ENCODE data around the gene SIGLEC15.

SIGLEC15 gene

DNA sequence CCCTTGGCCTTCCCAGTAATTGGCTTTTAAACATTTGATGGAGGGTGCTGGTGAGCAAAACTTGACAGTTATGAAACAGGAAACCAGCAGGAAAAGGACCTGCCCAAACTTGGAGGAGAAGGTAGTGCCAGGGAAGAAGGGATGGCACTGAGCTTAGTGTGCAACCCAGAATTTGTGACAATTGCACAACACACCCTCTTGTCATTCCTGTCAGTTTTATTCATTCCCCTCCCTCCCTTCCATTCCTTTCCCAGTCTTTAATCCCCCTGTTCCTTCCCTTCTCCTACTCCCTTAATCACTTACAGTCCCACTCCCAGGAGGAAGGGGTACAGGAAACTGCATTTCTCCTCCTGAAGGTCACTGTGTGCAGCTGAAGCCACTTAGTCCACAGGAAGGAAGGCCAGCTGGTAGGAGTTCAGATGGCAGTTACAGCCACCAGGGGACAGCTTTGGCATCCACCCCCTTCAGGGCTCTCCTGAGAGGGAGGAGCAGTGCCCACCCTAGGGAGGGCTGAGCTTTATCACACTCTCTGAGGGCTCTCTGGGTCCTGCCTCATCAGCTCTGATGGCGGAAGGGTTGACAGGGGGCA, 24.0 kb upstream of the SIGLEC15 start:
- Histone ChIP-seq H4K20me1 (ENCODE audit: low read depth, low read length) (no peaks in the 10 kb centered on the region), H3K9ac (ENCODE audit: low read length) (no peak overlapping the region), H3F3A (ENCODE audit: insufficient read depth) (no peaks in the 10 kb centered on the region), H3K36me3 (ENCODE audit: low read length) (no peaks in the 10 kb centered on the region), H3K4me3 (ENCODE audit: insufficient read depth, low read length, poor library complexity, severe bottlenecking) (no peak overlapping the region), H3K79me2 (ENCODE audit: insufficient read depth, low read length) (no peaks in the 10 kb centered on the region), H3K27me3 (ENCODE audit: low read length) (0 out of 2 replicates have a peak, but pooled peaks cover 2% of the 10 kb centered on the region), H3K4me2 (ENCODE audit: low read depth, low read length, poor library complexity, severe bottlenecking) (no peak overlapping the region), H2AFZ (ENCODE audit: low read depth, low read length, severe bottlenecking) (no peak overlapping the region), H3K9me3 (ENCODE audit: insufficient read depth, low read length) (peaks cover 8% of the 10 kb centered on the region; the same call in 1 of the 2 replicates), H3K9me2 (replicated peaks; ENCODE audit: insufficient read depth, low read length) (no peaks in the 10 kb centered on the region), H3K27ac (ENCODE audit: low read depth, low read length) (no peak overlapping the region)
- TF ChIP-seq EZH2phosphoT487 (conservative IDR thresholded peaks at IDR 0.05; ENCODE audit: low read length) (no peak), CTCF (IDR thresholded peaks at IDR 0.05; ENCODE audit: insufficient read depth, low read length, poor library complexity, severe bottlenecking) (no peak)

GRCh38 chr18:45802814-45803492, 22.5 kb upstream of the SIGLEC15 start:
- Histone ChIP-seq H3K9me2 (replicated peaks; ENCODE audit: insufficient read depth, low read length) (no peaks in the 10 kb centered on the region), H3K4me2 (ENCODE audit: low read depth, low read length, poor library complexity, severe bottlenecking) (no peak overlapping the region), H3K27ac (ENCODE audit: low read depth, low read length) (no peak overlapping the region), H3K9ac (ENCODE audit: low read length) (no peak overlapping the region), H3K27me3 (ENCODE audit: low read length) (0 out of 2 replicates have a peak, but pooled peaks cover 2% of the 10 kb centered on the region), H3K9me3 (ENCODE audit: insufficient read depth, low read length) (peaks cover 8% of the 10 kb centered on the region; the same call in 1 of the 2 replicates), H3K36me3 (ENCODE audit: low read length) (no peaks in the 10 kb centered on the region), H3F3A (ENCODE audit: insufficient read depth) (no peaks in the 10 kb centered on the region), H2AFZ (ENCODE audit: low read depth, low read length, severe bottlenecking) (no peak overlapping the region), H3K79me2 (ENCODE audit: insufficient read depth, low read length) (no peaks in the 10 kb centered on the region), H3K4me3 (ENCODE audit: insufficient read depth, low read length, poor library complexity, severe bottlenecking) (no peak overlapping the region), H4K20me1 (ENCODE audit: low read depth, low read length) (no peaks in the 10 kb centered on the region)
- no peak for TF ChIP-seq CTCF (IDR thresholded peaks at IDR 0.05; ENCODE audit: insufficient read depth, low read length, poor library complexity, severe bottlenecking)
- no peak for TF ChIP-seq EZH2phosphoT487 (conservative IDR thresholded peaks at IDR 0.05; ENCODE audit: low read length)

DNA sequence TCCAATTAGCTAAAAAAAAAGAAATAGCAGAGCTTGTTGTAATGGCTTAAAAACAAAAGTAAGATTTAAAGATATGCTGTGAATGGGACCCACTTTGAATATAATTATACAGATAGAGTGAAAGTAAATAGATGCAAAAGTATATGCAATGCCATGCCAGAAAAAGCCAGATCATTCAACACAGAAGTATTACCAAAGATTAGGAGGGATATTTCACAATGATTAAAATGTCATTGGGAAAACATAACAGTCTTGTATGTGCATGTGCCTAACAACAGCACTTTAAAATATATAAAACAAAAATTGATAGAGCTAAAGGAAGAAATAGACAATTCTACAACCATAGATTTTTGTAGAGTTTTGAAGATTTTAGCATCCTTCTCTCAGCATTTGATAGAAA, 19.9 kb upstream of the SIGLEC15 start:
- no peak overlapping the region for H2AFZ ChIP-seq (ENCODE audit: low read depth, low read length, severe bottlenecking)
- TF ChIP-seq EZH2phosphoT487 (conservative IDR thresholded peaks at IDR 0.05; ENCODE audit: low read length): no peak
- TF ChIP-seq CTCF (IDR thresholded peaks at IDR 0.05; ENCODE audit: insufficient read depth, low read length, poor library complexity, severe bottlenecking): no peak
- no peak overlapping the region for H3K4me3 ChIP-seq (ENCODE audit: insufficient read depth, low read length, poor library complexity, severe bottlenecking)
- no peaks in the 10 kb centered on the region for H3K36me3 ChIP-seq (ENCODE audit: low read length)
- H3K27me3 ChIP-seq (ENCODE audit: low read length): 0 out of 2 replicates have a peak, but pooled peaks cover 1% of the 10 kb centered on the region
- H3K9ac ChIP-seq (ENCODE audit: low read length): no peak overlapping the region
- H3F3A ChIP-seq (ENCODE audit: insufficient read depth): no peaks in the 10 kb centered on the region
- no peaks in the 10 kb centered on the region for H3K9me2 ChIP-seq (replicated peaks; ENCODE audit: insufficient read depth, low read length)
- peaks cover 6% of the 10 kb centered on the region; the same call in 1 of the 2 replicates for H3K9me3 ChIP-seq (ENCODE audit: insufficient read depth, low read length)
- H3K4me2 ChIP-seq (ENCODE audit: low read depth, low read length, poor library complexity, severe bottlenecking): no peak overlapping the region
- no peaks in the 10 kb centered on the region for H4K20me1 ChIP-seq (ENCODE audit: low read depth, low read length)
- H3K79me2 ChIP-seq (ENCODE audit: insufficient read depth, low read length): no peaks in the 10 kb centered on the region
- no peak overlapping the region for H3K27ac ChIP-seq (ENCODE audit: low read depth, low read length)

Data from SU-DHL-6 (cell line).